ENCODE measurements around the gene TMC7. TPM values are rescaled to one million over a fixed set of nuclear protein-coding genes. Genes with fewer than 3 reads are reported as not detected.

TMC7 gene
- total and polyA plus RNA-seq, 2 donors = 0.14 to 0.41 TPM

GRCh38 chr16:19033761-19034160, 50.0 kb downstream of the TMC7 start:
- Histone ChIP-seq H3K27ac (ENCODE audit: low read depth in 1 of 2, low read length in 1 of 2) (no peak overlapping the region), H3K9me3 (ENCODE audit: control insufficient read depth in 2 of 2, insufficient read depth in 1 of 2, low read length in 1 of 2) (no peaks in the 10 kb centered on the region), H3K36me3 (ENCODE audit: control insufficient read depth in 2 of 2, insufficient read depth in 2 of 2, low read length in 1 of 2) (no peaks in the 10 kb centered on the region), H3K27me3 (ENCODE audit: control insufficient read depth in 2 of 2, insufficient read depth in 1 of 2, low read length in 1 of 2) (no peaks in the 10 kb centered on the region), H3K4me1 (ENCODE audit: control insufficient read depth in 2 of 2, insufficient read depth in 2 of 2, low read length in 2 of 2) (no peaks in the 10 kb centered on the region), H3K4me3 (ENCODE audit: low read length in 2 of 2) (no peak overlapping the region)
- 95% methylated on average over 1 of the region's 1 CpG for WGBS
- DNase-seq (ENCODE audit: low read depth in 6 of 9, low spot score in 9 of 9) = no peak

- H3K4me3 ChIP-seq (ENCODE audit: low read length in 2 of 2) = no peak overlapping the region
- no peaks in the 10 kb centered on the region for H3K36me3 ChIP-seq (ENCODE audit: control insufficient read depth in 2 of 2, insufficient read depth in 2 of 2, low read length in 1 of 2)
- no peaks in the 10 kb centered on the region for H3K9me3 ChIP-seq (ENCODE audit: control insufficient read depth in 2 of 2, insufficient read depth in 1 of 2, low read length in 1 of 2)
- 97% methylated on average over 2 of the region's 2 CpGs for WGBS
- no peak for DNase-seq (ENCODE audit: low read depth in 6 of 9, low spot score in 9 of 9)
- no peaks in the 10 kb centered on the region for H3K27me3 ChIP-seq (ENCODE audit: control insufficient read depth in 2 of 2, insufficient read depth in 1 of 2, low read length in 1 of 2)
- no peak overlapping the region for H3K27ac ChIP-seq (ENCODE audit: low read depth in 1 of 2, low read length in 1 of 2)
- H3K4me1 ChIP-seq (ENCODE audit: control insufficient read depth in 2 of 2, insufficient read depth in 2 of 2, low read length in 2 of 2) = no peaks in the 10 kb centered on the region
Observed at GRCh38 chr16:19040400-19040799, 56.7 kb downstream of the TMC7 start.

GRCh38 chr16:19044769-19045168, 61.0 kb downstream of the TMC7 start:
- Histone ChIP-seq H3K27me3 (ENCODE audit: control insufficient read depth in 2 of 2, insufficient read depth in 1 of 2, low read length in 1 of 2) (no peaks in the 10 kb centered on the region), H3K4me3 (ENCODE audit: low read length in 2 of 2) (no peak overlapping the region), H3K4me1 (ENCODE audit: control insufficient read depth in 2 of 2, insufficient read depth in 2 of 2, low read length in 2 of 2) (no peaks in the 10 kb centered on the region), H3K27ac (ENCODE audit: low read depth in 1 of 2, low read length in 1 of 2) (no peak overlapping the region), H3K9me3 (ENCODE audit: control insufficient read depth in 2 of 2, insufficient read depth in 1 of 2, low read length in 1 of 2) (no peaks in the 10 kb centered on the region), H3K36me3 (ENCODE audit: control insufficient read depth in 2 of 2, insufficient read depth in 2 of 2, low read length in 1 of 2) (no peaks in the 10 kb centered on the region)
- WGBS = 96% methylated on average over 11 of the region's 11 CpGs
- DNase-seq (ENCODE audit: low read depth in 6 of 9, low spot score in 9 of 9) = no peak

DNA sequence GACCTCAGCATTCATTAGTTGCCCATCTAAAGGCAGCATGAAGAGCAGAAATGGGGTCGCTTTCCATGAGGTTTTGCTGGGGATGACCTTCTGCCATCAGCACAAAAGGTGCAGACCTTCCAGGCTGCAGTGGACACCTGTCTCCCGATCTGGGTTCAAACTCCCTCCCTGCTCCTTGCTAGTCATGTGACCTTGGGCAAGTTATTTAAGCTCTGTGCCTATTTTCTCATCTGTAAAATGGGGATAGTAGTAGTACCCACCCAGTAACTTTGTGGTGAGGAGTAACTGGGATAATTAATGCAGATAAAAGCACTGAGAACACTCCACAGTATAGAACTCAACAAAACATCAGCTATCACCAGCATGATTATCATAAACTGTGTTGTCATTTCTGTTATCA, 62.3 kb downstream of the TMC7 start:
- H3K36me3 ChIP-seq (ENCODE audit: control insufficient read depth in 2 of 2, insufficient read depth in 2 of 2, low read length in 1 of 2) = no peaks in the 10 kb centered on the region
- no peaks in the 10 kb centered on the region for H3K27me3 ChIP-seq (ENCODE audit: control insufficient read depth in 2 of 2, insufficient read depth in 1 of 2, low read length in 1 of 2)
- H3K27ac ChIP-seq (ENCODE audit: low read depth in 1 of 2, low read length in 1 of 2) = no peak overlapping the region
- 93% methylated on average over 2 of the region's 2 CpGs for WGBS
- no peak overlapping the region for H3K4me3 ChIP-seq (ENCODE audit: low read length in 2 of 2)
- H3K9me3 ChIP-seq (ENCODE audit: control insufficient read depth in 2 of 2, insufficient read depth in 1 of 2, low read length in 1 of 2) = no peaks in the 10 kb centered on the region
- DNase-seq (ENCODE audit: low read depth in 6 of 9, low spot score in 9 of 9) = no peak
- H3K4me1 ChIP-seq (ENCODE audit: control insufficient read depth in 2 of 2, insufficient read depth in 2 of 2, low read length in 2 of 2) = no peaks in the 10 kb centered on the region

DNA sequence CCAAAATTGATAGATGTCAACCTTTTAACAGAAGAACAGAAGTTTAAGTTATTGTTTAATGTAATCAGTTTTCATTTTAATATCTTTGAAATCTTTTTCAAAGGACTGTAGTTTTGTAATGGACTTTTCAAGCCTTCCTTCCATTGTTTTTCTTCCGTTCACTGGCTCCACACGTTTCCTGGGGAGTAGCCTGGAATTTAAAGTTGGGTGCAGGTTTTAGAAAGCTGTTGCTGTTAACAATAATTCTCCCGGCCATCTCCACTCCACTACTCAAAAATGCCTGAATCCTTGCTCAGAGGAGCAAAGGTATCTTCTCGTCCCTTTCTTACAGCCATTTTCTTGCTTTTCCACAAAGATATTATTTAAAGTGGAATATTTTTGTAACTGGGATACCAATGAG, 79.0 kb downstream of the TMC7 start:
- H3K36me3 ChIP-seq (ENCODE audit: control insufficient read depth in 2 of 2, insufficient read depth in 2 of 2, low read length in 1 of 2) = no peaks in the 10 kb centered on the region
- H3K27ac ChIP-seq (ENCODE audit: low read depth in 1 of 2, low read length in 1 of 2) = no peak overlapping the region
- DNase-seq (ENCODE audit: low read depth in 6 of 9, low spot score in 9 of 9) = no peak
- no peaks in the 10 kb centered on the region for H3K27me3 ChIP-seq (ENCODE audit: control insufficient read depth in 2 of 2, insufficient read depth in 1 of 2, low read length in 1 of 2)
- H3K9me3 ChIP-seq (ENCODE audit: control insufficient read depth in 2 of 2, insufficient read depth in 1 of 2, low read length in 1 of 2) = no peaks in the 10 kb centered on the region
- H3K4me1 ChIP-seq (ENCODE audit: control insufficient read depth in 2 of 2, insufficient read depth in 2 of 2, low read length in 2 of 2) = no peaks in the 10 kb centered on the region
- no peak overlapping the region for H3K4me3 ChIP-seq (ENCODE audit: low read length in 2 of 2)
- 86% methylated on average over 4 of the region's 4 CpGs for WGBS

DNA sequence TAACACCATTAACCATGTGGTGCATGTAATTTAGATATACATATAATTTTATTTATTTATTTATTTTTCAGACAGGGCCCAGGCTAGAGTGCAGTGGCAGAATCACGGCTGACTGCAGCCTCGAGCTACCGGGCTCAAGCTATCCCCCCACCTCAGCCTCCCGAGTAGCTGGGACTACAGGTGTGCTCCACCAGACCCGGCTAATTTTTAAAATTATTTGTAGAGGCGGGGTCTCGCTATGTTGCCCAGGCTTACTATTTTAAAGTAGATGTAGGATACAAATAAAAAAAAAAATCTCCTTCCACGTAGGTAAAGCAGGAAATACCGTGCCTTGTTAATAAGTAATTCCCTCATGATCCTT, 83.2 kb downstream of the TMC7 start:
- Histone ChIP-seq H3K27ac (ENCODE audit: low read depth in 1 of 2, low read length in 1 of 2) (peak overlapping the region in 1 of 2 donors; percentile 67), H3K27me3 (ENCODE audit: control insufficient read depth in 2 of 2, insufficient read depth in 1 of 2, low read length in 1 of 2) (no peaks in the 10 kb centered on the region), H3K9me3 (ENCODE audit: control insufficient read depth in 2 of 2, insufficient read depth in 1 of 2, low read length in 1 of 2) (no peaks in the 10 kb centered on the region), H3K4me1 (ENCODE audit: control insufficient read depth in 2 of 2, insufficient read depth in 2 of 2, low read length in 2 of 2) (peaks cover 3 to 4% of the 10 kb centered on the region in 2 donors), H3K36me3 (ENCODE audit: control insufficient read depth in 2 of 2, insufficient read depth in 2 of 2, low read length in 1 of 2) (peaks cover 1 to 2% of the 10 kb centered on the region in 2 donors), H3K4me3 (ENCODE audit: low read length in 2 of 2) (peak overlapping the region; percentile 85 to 89)
- no peak for DNase-seq (ENCODE audit: low read depth in 6 of 9, low spot score in 9 of 9)
- WGBS = 74% methylated on average over 9 of the region's 9 CpGs

- Histone ChIP-seq H3K9me3 (ENCODE audit: control insufficient read depth in 2 of 2, insufficient read depth in 1 of 2, low read length in 1 of 2) (no peaks in the 10 kb centered on the region), H3K27ac (ENCODE audit: low read depth in 1 of 2, low read length in 1 of 2) (peak within 1 kb of the TSS; percentile 96 to 99), H3K27me3 (ENCODE audit: control insufficient read depth in 2 of 2, insufficient read depth in 1 of 2, low read length in 1 of 2) (no peaks in the 10 kb centered on the region), H3K4me1 (ENCODE audit: control insufficient read depth in 2 of 2, insufficient read depth in 2 of 2, low read length in 2 of 2) (peaks cover 3 to 4% of the 10 kb centered on the region in 2 donors), H3K4me3 (ENCODE audit: low read length in 2 of 2) (peak within 1 kb of the TSS; percentile 85 to 89), H3K36me3 (ENCODE audit: control insufficient read depth in 2 of 2, insufficient read depth in 2 of 2, low read length in 1 of 2) (peaks cover 4 to 8% of the 10 kb centered on the region in 2 donors)
- peak; percentile 99 to 100 (median 100) for DNase-seq (ENCODE audit: low read depth in 6 of 9, low spot score in 9 of 9)
- under 1% methylated on average over 68 of the region's 68 CpGs for whole genome bisulfite sequencing
Observed at GRCh38 chr16:19067349-19068236, 83.9 kb downstream of the TMC7 start, which contains the start of gene COQ7. Gene COQ7, plus strand, starts transcription at chr16:19067614. Its CDS starts 51 bp downstream, at chr16:19067665.

GRCh38 chr16:19068237-19068815, 84.6 kb downstream of the TMC7 start:
- 58% methylated on average over 19 of the region's 19 CpGs for WGBS
- H3K27ac ChIP-seq (ENCODE audit: low read depth in 1 of 2, low read length in 1 of 2) = peak overlapping the region; percentile 96 to 99
- DNase-seq (ENCODE audit: low read depth in 6 of 9, low spot score in 9 of 9) = no peak
- no peaks in the 10 kb centered on the region for H3K9me3 ChIP-seq (ENCODE audit: control insufficient read depth in 2 of 2, insufficient read depth in 1 of 2, low read length in 1 of 2)
- peaks cover 3 to 4% of the 10 kb centered on the region in 2 donors for H3K4me1 ChIP-seq (ENCODE audit: control insufficient read depth in 2 of 2, insufficient read depth in 2 of 2, low read length in 2 of 2)
- peaks cover 4 to 12% of the 10 kb centered on the region in 2 donors for H3K36me3 ChIP-seq (ENCODE audit: control insufficient read depth in 2 of 2, insufficient read depth in 2 of 2, low read length in 1 of 2)
- H3K4me3 ChIP-seq (ENCODE audit: low read length in 2 of 2) = peak overlapping the region; percentile 85 to 89
- H3K27me3 ChIP-seq (ENCODE audit: control insufficient read depth in 2 of 2, insufficient read depth in 1 of 2, low read length in 1 of 2) = no peaks in the 10 kb centered on the region
